Measurements from ENCODE around the gene IL24.

The IL24 gene

GRCh38 chr1:206882555-206882954 lies 14.7 kb upstream of the IL24 start:
- H3K4me3 ChIP-seq (ENCODE audit: low read depth, low read length) = no peak overlapping the region
- TF ChIP-seq, protein P1, sequence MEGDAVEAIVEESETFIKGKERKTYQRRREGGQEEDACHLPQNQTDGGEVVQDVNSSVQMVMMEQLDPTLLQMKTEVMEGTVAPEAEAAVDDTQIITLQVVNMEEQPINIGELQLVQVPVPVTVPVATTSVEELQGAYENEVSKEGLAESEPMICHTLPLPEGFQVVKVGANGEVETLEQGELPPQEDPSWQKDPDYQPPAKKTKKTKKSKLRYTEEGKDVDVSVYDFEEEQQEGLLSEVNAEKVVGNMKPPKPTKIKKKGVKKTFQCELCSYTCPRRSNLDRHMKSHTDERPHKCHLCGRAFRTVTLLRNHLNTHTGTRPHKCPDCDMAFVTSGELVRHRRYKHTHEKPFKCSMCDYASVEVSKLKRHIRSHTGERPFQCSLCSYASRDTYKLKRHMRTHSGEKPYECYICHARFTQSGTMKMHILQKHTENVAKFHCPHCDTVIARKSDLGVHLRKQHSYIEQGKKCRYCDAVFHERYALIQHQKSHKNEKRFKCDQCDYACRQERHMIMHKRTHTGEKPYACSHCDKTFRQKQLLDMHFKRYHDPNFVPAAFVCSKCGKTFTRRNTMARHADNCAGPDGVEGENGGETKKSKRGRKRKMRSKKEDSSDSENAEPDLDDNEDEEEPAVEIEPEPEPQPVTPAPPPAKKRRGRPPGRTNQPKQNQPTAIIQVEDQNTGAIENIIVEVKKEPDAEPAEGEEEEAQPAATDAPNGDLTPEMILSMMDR (IDR thresholded peaks at IDR 0.05; ENCODE audit: low read depth, low read length) = no peak

DNA sequence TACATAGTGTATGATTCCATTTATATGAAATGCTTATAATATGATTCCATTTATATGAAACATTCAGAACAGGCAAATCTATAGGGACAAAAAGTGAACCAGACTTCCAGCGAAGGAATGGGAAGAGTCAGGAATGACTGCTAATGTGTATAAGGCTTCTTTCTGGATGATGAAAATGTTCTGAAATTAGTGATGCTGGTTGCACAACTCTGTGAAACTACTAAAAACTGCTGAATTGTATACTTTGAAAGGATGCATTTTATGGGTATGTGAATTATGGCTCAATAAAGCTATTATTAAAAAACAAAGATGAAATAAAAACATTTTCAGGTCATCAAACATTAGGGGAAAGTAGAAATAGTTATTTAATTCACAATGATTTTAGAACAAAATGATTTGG lies 14.1 kb upstream of the IL24 start:
- TF ChIP-seq, protein P1 (IDR thresholded peaks at IDR 0.05; ENCODE audit: low read depth, low read length) = no peak
- no peak overlapping the region for H3K4me3 ChIP-seq (ENCODE audit: low read depth, low read length)

DNA sequence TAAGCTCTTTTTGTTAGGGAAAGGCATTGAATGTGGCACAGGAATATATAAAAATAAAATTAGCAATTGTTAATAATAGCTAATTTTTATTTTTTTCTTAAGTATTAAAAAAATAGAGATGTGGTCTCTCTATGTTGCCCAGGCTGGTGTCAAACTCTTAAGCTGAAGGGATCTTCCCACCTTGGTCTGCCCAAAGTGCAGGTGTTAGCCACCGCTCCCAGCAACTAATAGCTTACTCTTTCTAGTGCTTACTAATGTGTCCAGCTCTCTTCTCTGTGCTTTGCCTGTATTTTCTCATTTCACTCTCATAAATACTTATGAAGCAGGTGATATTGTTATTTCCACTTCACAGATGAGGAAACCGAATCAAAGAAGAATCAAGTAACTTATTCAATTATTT lies 13.4 kb upstream of the IL24 start:
- no peak overlapping the region for H3K4me3 ChIP-seq (ENCODE audit: low read depth, low read length)
- TF ChIP-seq, protein P1 (IDR thresholded peaks at IDR 0.05; ENCODE audit: low read depth, low read length) = no peak

DNA sequence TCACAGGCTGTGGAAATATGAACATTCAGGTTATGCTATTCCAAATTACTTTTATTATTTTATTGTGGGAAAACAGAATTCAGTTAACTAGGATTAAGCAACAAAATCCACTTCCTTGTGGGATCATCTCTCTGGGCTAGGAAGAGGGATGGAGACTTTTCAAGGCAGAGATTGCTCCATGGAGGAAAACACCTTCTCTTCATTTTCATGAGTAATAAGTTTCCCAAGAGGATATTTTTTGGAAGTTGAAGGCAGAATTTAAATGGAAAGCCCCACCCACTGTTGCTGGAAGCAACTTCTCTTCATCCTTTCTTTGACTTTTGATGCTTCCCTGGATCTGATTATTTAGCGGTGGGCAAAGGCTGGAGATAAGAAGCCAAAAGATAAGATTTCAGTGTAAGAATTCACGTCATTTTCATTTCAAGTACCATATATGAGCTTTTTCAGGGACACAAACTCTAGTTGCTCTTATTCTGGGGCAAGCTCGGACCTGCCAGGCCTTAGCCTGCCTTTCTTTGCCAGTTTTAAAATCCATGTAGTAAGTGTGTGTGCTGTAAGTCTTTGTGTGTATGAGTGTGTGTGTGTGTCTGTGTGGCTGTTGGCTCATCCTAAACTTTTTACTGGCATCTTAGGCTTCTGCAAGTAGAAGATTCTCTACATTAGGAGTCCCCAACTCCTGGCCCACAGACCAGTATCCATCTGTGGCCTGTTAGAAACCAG lies 11.7 kb upstream of the IL24 start:
- TF ChIP-seq, protein P1 (IDR thresholded peaks at IDR 0.05; ENCODE audit: low read depth, low read length) = no peak

GRCh38 chr1:206886831-206887230 lies 10.4 kb upstream of the IL24 start:
- no peak overlapping the region for H3K4me3 ChIP-seq (ENCODE audit: low read depth, low read length)
- TF ChIP-seq, protein P1 (IDR thresholded peaks at IDR 0.05; ENCODE audit: low read depth, low read length) = no peak

More for the DNA sequence above, 11.7 kb upstream of the IL24 start:
- H3K4me3 ChIP-seq (ENCODE audit: low read depth, low read length) = no peak overlapping the region

GRCh38 chr1:206887701-206888100 lies 9.5 kb upstream of the IL24 start:
- TF ChIP-seq, protein P1 (IDR thresholded peaks at IDR 0.05; ENCODE audit: low read depth, low read length) = no peak
- no peak overlapping the region for H3K4me3 ChIP-seq (ENCODE audit: low read depth, low read length)

DNA sequence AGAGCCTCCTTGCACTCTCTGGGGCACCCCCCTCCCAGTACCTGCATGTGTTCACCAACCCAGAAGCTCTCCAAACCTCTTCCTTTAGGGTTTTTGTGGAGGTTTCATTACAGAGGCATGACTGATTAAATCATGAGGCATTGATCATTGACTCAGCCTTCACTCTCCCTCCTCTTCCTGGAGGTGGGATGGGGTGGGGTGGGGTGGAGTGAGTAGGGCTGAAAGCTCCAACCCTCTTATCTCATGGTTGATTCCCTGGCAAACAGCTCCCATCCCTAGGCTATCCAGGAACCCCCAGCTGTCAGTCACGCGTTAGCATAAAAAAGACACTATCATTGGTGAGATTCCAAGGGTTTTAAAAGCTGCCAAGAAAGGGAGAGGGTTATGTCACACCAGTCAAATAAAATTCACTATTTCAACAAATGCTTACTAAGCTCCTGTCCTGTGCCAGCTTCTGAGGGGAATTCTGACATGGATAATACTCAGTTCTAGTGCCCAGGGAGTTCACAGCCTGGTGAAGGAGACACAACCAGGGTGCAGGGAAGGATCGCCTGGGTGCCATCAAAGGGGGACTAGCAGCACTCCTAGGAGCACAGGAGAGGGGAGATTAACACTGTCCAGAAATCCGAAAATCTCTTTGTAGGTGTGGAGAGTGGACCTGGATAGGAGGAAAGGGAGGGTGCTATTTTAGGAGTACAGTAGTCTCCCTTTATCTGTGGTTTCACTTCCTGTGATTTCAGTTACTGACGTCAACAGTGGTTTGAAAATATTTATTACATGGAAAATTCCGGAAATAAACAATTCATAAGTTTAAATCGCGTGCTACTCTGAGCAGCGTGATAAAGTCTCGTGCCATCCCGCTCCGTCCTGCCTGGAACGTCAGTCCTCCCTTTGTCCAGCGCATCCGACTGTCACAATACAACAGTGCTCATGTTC lies 6.8 kb upstream of the IL24 start:
- H3K4me3 ChIP-seq (ENCODE audit: low read depth, low read length) = peak overlapping the region; percentile 29; the same call in 1 of the 2 replicates
- TF ChIP-seq, protein P1 (IDR thresholded peaks at IDR 0.05; ENCODE audit: low read depth, low read length) = no peak

All from WI38 (cell line).